Neural progenitor cell (in vitro differentiated cells): ENCODE measurements around the gene LZTS2. TPM values are rescaled to one million over a fixed set of nuclear protein-coding genes. Genes with fewer than 3 reads are reported as not detected.
A peak's percentile ranks its signal among the peaks of the same experiment; 100 is the strongest.

Source experiments
- DNase-seq: peaks from one replicate; pipeline ENCODE4 v3.0.0-alpha.2; 2016; ENCODE audit warnings: low spot score
- H2AFZ ChIP-seq: fragments of 200-600 bp; sonication (generic); replicated peaks from 2 replicates; pipeline ENCODE4 v1.6.1; 2016; ENCODE audit warnings: antibody characterized with exemption
- H3F3A ChIP-seq: fragments of 200-600 bp; sonication (generic); 2 replicates; pipeline ENCODE4 v1.6.1; 2016; ENCODE audit warnings: antibody characterized with exemption, low read depth
- H3K27ac ChIP-seq: fragments of 200-600 bp; sonication (generic); 2 replicates; pipeline ENCODE4 v1.5.1; 2016; ENCODE audit warnings: mild to moderate bottlenecking
- H3K27me3 ChIP-seq: fragments of 200-600 bp; sonication (generic); 2 replicates; pipeline ENCODE4 v1.6.1; 2016; ENCODE audit warnings: mild to moderate bottlenecking, moderate library complexity
- H3K36me3 ChIP-seq: fragments of 200-600 bp; sonication (generic); 2 replicates; pipeline ENCODE4 v1.5.1; 2016
- H3K4me1 ChIP-seq: fragments of 200-600 bp; sonication (generic); 2 replicates; pipeline ENCODE4 v1.6.1; 2016; ENCODE audit warnings: mixed run types
- H3K4me2 ChIP-seq: fragments of 200-600 bp; sonication (generic); 2 replicates; pipeline ENCODE4 v1.6.1; 2016
- H3K4me3 ChIP-seq: fragments of 200-600 bp; sonication (generic); 2 replicates; pipeline ENCODE4 v1.5.1; 2016
- H3K79me2 ChIP-seq: fragments of 200-600 bp; sonication (generic); 2 replicates; pipeline ENCODE4 v1.6.1; 2016; ENCODE audit warnings: low read depth
- H3K9ac ChIP-seq: fragments of 200-600 bp; sonication (generic); 2 replicates; pipeline ENCODE4 v1.6.1; 2016
- H3K9me3 ChIP-seq: fragments of 200-600 bp; sonication (generic); 2 replicates; pipeline ENCODE4 v1.5.1; 2016; ENCODE audit warnings: low read depth
- H4K20me1 ChIP-seq: fragments of 200-600 bp; sonication (generic); 2 replicates; pipeline ENCODE4 v1.6.1; 2016; ENCODE audit warnings: low read depth
- H3K27ac Mint-ChIP-seq: 3 replicates; pipeline ENCODE4 v1.8.0; 2021; ENCODE audit warnings: mixed read lengths
- H3K27me3 Mint-ChIP-seq: 2 replicates; pipeline ENCODE4 v1.8.0; 2022; ENCODE audit warnings: low read depth, mild to moderate bottlenecking, inconsistent platforms, moderate library complexity, mixed read lengths; ENCODE audit not compliant: insufficient read depth
- H3K36me3 Mint-ChIP-seq: 3 replicates; pipeline ENCODE4 v1.8.0; 2021; ENCODE audit warnings: mixed read lengths
- H3K4me1 Mint-ChIP-seq: 3 replicates; pipeline ENCODE4 v1.8.0; 2021; ENCODE audit warnings: mixed read lengths
- H3K4me3 Mint-ChIP-seq: 3 replicates; pipeline ENCODE4 v1.8.0; 2021; ENCODE audit warnings: mild to moderate bottlenecking, moderate library complexity, mixed read lengths
- H3K9me3 Mint-ChIP-seq: 3 replicates; pipeline ENCODE4 v1.8.0; 2020; ENCODE audit warnings: mixed read lengths
- EZH2 ChIP-seq: fragments of 200-600 bp; sonication (generic); IDR thresholded peaks from 2 replicates; pipeline ENCODE4 v1.6.1; 2017; ENCODE audit warnings: antibody characterized with exemption, mild to moderate bottlenecking, moderate library complexity
- EZH2phosphoT487 ChIP-seq: fragments of 200-600 bp; sonication (generic); IDR thresholded peaks from 2 replicates; pipeline ENCODE4 v1.6.1; 2017; ENCODE audit warnings: antibody characterized with exemption
- total RNA-seq: library from RNA; depleted of rRNA; stranded (reverse); fragments of >200 nt; gene quantifications from 2 replicates; pipeline ENCODE4 v1.2.3, GENCODE V29; 2015; ENCODE audit warnings: low replicate concordance
- TF ChIP-seq, protein P1 (sequence below): fragments of 200-600 bp; sonication (generic); IDR thresholded peaks from 2 replicates; pipeline ENCODE4 v1.5.1; 2017; ENCODE audit warnings: antibody characterized with exemption, mild to moderate bottlenecking

Gene LZTS2
- total RNA-seq, 1 donor from 2014 or later: 34.7 TPM

DNA sequence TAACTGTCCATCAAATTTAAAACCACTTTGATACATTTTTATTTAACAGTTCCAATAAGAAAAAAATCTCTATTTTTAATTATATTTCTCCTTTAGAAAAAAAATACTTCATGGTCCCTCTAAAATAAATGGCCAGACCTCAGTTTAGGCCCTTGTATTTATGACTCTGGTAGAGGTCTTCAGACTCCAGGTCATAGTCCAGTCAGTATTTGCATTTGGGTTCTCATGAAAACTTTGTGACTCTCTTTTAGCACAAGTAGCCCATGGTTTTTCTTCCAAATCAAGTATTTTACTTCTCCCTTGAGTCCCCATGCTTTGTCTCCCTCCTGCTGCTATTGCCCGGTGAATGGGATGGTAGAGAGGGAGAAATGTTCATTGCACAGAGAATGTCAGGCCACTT lies 35.8 kb upstream of the LZTS2 start:
- Histone ChIP-seq H3K4me1 (no peaks in the 10 kb centered on the region), H3K27ac (no peak overlapping the region), H3K79me2 (no peaks in the 10 kb centered on the region), H3F3A (peaks cover 15% of the 10 kb centered on the region), H3K9me3 (no peaks in the 10 kb centered on the region), H4K20me1 (no peaks in the 10 kb centered on the region), H3K27me3 (peaks cover 9% of the 10 kb centered on the region), H3K4me3 (no peak overlapping the region), H3K9ac (peak overlapping the region; percentile 4), H3K36me3 (peaks cover 9% of the 10 kb centered on the region), H3K4me2 (no peak overlapping the region), H2AFZ (no peak overlapping the region)
- DNase-seq: no peak
- TF ChIP-seq, protein P1, sequence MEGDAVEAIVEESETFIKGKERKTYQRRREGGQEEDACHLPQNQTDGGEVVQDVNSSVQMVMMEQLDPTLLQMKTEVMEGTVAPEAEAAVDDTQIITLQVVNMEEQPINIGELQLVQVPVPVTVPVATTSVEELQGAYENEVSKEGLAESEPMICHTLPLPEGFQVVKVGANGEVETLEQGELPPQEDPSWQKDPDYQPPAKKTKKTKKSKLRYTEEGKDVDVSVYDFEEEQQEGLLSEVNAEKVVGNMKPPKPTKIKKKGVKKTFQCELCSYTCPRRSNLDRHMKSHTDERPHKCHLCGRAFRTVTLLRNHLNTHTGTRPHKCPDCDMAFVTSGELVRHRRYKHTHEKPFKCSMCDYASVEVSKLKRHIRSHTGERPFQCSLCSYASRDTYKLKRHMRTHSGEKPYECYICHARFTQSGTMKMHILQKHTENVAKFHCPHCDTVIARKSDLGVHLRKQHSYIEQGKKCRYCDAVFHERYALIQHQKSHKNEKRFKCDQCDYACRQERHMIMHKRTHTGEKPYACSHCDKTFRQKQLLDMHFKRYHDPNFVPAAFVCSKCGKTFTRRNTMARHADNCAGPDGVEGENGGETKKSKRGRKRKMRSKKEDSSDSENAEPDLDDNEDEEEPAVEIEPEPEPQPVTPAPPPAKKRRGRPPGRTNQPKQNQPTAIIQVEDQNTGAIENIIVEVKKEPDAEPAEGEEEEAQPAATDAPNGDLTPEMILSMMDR: no peak
- TF ChIP-seq EZH2 (no peak), EZH2phosphoT487 (no peak)
- Mint-ChIP-seq H3K27ac (no peak overlapping the region), H3K4me3 (no peak overlapping the region), H3K27me3 (no peaks in the 10 kb centered on the region), H3K9me3 (no peaks in the 10 kb centered on the region), H3K36me3 (peaks cover 19% of the 10 kb centered on the region), H3K4me1 (peaks cover 4% of the 10 kb centered on the region)

DNA sequence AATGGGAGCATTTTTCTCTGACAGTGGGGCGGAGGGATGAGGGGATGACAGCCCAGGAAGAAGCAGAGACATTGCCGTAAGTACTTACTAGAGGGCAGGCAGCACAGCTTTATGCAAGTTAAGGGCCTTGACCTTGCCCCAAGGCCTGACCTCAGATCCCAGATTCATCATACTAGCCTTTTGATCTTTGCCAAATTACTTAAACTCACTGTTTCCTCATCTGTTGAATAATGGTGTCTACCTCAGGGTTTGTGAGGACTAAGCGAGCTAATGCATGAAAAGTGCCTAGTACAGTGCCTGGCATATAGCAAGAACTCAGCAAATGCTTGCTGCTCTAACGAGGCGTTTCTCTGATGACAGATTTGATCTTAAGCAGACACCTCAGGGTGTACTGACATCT lies 33.8 kb upstream of the LZTS2 start:
- DNase-seq: no peak
- peaks cover 12% of the 10 kb centered on the region for H3K4me1 Mint-ChIP-seq
- Histone ChIP-seq H4K20me1 (peaks cover 4% of the 10 kb centered on the region), H3K4me2 (no peak overlapping the region), H3K9ac (no peak overlapping the region), H3K27ac (no peak overlapping the region), H3F3A (peaks cover 31% of the 10 kb centered on the region), H3K36me3 (peaks cover 9% of the 10 kb centered on the region), H3K27me3 (peaks cover 20% of the 10 kb centered on the region), H2AFZ (no peak overlapping the region), H3K79me2 (no peaks in the 10 kb centered on the region), H3K4me1 (no peaks in the 10 kb centered on the region), H3K9me3 (no peaks in the 10 kb centered on the region), H3K4me3 (no peak overlapping the region)
- H3K9me3 Mint-ChIP-seq: no peaks in the 10 kb centered on the region
- peaks cover 7% of the 10 kb centered on the region for H3K27me3 Mint-ChIP-seq
- H3K36me3 Mint-ChIP-seq: peaks cover 11% of the 10 kb centered on the region
- no peak overlapping the region for H3K4me3 Mint-ChIP-seq
- TF ChIP-seq EZH2 (no peak), EZH2phosphoT487 (no peak)
- TF ChIP-seq, protein P1: no peak
- no peak overlapping the region for H3K27ac Mint-ChIP-seq

DNA sequence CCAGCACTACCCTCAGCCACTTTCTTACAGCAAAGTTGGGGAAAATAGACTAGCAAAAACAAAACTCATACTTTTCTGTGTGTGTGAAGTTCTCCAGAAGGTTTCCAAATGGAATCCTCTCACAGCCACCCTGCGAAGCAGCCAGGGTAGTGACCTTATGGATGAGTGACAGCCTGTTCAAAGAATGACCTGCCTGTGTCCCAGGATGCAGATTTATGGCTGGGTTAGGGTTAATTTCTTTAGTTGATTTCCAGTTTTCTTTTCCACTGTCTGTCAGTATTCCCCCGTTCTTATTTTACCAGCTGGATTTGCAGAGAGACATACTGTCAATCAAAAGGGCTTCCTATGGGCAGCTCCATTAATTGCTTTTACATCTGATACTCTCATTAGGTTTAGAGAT lies 32.7 kb upstream of the LZTS2 start:
- Histone ChIP-seq H3K27ac (no peak overlapping the region), H3K4me2 (no peak overlapping the region), H3K27me3 (peaks cover 20% of the 10 kb centered on the region), H3F3A (peaks cover 38% of the 10 kb centered on the region), H3K9me3 (no peaks in the 10 kb centered on the region), H3K4me1 (peaks cover 8% of the 10 kb centered on the region), H3K4me3 (no peak overlapping the region), H3K36me3 (peaks cover 7% of the 10 kb centered on the region), H3K9ac (no peak overlapping the region), H3K79me2 (no peaks in the 10 kb centered on the region), H4K20me1 (peaks cover 4% of the 10 kb centered on the region), H2AFZ (no peak overlapping the region)
- Mint-ChIP-seq H3K4me3 (no peak overlapping the region), H3K4me1 (peaks cover 22% of the 10 kb centered on the region), H3K27ac (no peak overlapping the region), H3K36me3 (peaks cover 9% of the 10 kb centered on the region), H3K9me3 (no peaks in the 10 kb centered on the region), H3K27me3 (peaks cover 7% of the 10 kb centered on the region)
- DNase-seq: no peak
- TF ChIP-seq EZH2phosphoT487: no peak
- TF ChIP-seq, protein P1: no peak
- TF ChIP-seq EZH2: no peak
